Superior temporal gyrus (tissue), 1 donor: ENCODE results near the gene ODAD4.
A peak's percentile ranks its signal among the peaks of the same experiment; 100 is the strongest.

Source experiments
- DNase-seq: peaks from one replicate; pipeline ENCODE4 v3.0.0-alpha.2; 2016; ENCODE audit errors: extremely low spot score

The ODAD4 gene

GRCh38 chr17:41970901-41971331 is 40.5 kb downstream of the ODAD4 start:
- DNase-seq, result peak; percentile 16

GRCh38 chr17:41971721-41972523 is 41.5 kb downstream of the ODAD4 start:
- no peak for DNase-seq

GRCh38 chr17:41972571-41973407 is 42.4 kb downstream of the ODAD4 start:
- peak; percentile 13 for DNase-seq

DNA sequence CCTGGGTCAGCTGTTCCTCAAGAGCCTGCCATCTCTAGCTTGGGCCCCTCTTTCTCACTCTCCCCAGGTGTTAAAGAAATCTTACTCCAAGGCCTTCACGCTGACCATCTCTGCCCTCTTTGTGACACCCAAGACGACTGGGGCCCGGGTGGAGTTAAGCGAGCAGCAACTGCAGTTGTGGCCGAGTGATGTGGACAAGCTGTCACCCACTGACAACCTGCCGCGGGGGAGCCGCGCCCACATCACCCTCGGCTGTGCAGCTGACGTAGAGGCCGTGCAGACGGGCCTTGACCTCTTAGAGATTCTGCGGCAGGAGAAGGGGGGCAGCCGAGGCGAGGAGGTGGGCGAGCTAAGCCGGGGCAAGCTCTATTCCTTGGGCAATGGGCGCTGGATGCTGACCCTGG is 43.0 kb downstream of the ODAD4 start:
- peak; percentile 10 for DNase-seq

GRCh38 chr17:41974031-41974430 is 43.6 kb downstream of the ODAD4 start:
- peak; percentile 7 for DNase-seq

- DNase-seq, result no peak
These were observed 44.2 kb downstream of the ODAD4 start for GRCh38 chr17:41974658-41975057.

GRCh38 chr17:41975099-41976083 is 45.0 kb downstream of the ODAD4 start:
- peak; percentile 87 for DNase-seq

- peak; percentile 37 for DNase-seq
These were observed 45.8 kb downstream of the ODAD4 start for GRCh38 chr17:41976142-41976768.

- DNase-seq, result no peak
These were observed 47.6 kb downstream of the ODAD4 start for GRCh38 chr17:41977991-41978390.

- DNase-seq, result no peak
These were observed 51.8 kb downstream of the ODAD4 start for GRCh38 chr17:41982026-41982760.

DNA sequence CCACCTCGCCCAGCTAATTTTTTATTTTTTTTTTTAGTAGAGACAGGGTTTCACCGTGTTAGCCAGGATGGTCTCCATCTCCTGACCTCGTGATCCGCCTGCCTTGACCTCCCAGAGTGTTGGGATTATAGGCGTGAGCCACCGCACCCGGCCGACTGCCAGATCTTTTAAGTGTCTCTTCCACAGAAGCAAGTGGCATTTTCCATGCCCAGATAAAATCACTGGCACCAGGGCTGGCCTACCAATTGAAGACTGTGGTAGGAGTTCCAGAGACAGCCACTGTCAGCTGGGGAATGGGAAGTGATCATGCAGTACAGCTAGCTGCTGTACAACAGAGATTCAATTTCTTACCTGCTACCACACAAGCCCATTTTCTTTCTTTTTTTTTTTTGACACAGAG is 54.0 kb downstream of the ODAD4 start:
- DNase-seq, result no peak

- DNase-seq, result no peak
These were observed 55.5 kb downstream of the ODAD4 start for GRCh38 chr17:41985919-41986318.

- DNase-seq, result peak; percentile 61
These were observed 56.2 kb downstream of the ODAD4 start for GRCh38 chr17:41986634-41987033.

- no peak for DNase-seq
These were observed 57.2 kb downstream of the ODAD4 start for GRCh38 chr17:41987642-41988041.

DNA sequence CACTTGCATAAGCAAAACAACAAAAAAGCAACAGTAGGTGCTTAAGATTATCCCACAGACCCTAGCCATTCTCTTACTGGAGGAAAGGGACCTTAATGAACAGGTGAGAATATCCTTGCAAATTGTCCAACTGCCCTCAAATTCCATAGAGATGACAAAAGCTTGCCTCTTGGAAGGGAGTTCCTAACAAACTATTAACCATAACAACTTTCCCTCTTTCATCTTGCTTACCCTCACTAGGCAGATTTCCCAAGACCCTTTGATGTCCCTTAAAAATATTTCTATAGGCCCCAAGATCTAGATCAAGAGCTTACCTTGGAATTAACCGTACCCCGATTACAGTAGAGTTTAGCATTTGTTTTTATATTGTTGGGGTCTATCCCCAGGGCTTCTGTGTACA is 58.0 kb downstream of the ODAD4 start:
- DNase-seq, result no peak

GRCh38 chr17:41989702-41990419 is 59.4 kb downstream of the ODAD4 start:
- DNase-seq, result no peak

GRCh38 chr17:41992576-41992975 is 62.2 kb downstream of the ODAD4 start:
- peak; percentile 90 for DNase-seq

DNA sequence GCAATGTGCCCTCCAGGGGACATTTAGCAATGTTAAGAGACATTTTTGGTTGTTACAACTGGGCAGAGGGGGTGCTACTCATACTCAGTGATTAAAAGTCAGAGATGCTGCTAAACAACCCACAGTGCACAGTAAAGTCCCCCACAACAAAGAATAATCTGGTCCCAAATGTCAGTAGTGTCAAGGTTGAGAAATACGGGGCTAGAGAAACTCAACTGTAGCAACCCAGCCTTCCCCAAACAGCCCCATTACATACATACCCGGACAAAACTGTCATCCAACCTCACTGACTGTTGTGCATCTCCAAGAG is 66.4 kb downstream of the ODAD4 start:
- DNase-seq, result no peak

- no peak for DNase-seq
These were observed 68.1 kb downstream of the ODAD4 start for GRCh38 chr17:41998497-41998896.
